Memory B cell (primary cell): ENCODE results near the gene ALKBH4.
"Not testable (repeated sequence)": the region's sequence is repeated elsewhere in the genome, so short reads cannot be mapped to it uniquely, and the experiment has no call there.

Experiments
- ATAC-seq: fragments of 150-1000 bp; cut with Tn5 transposase; 2 replicates; pipeline ENCODE4 v1.10.0; 2021; ENCODE audit warnings: low read depth, mild to moderate bottlenecking, moderate library complexity
- DNase-seq, 2 donors: peaks; one replicate each; pipeline ENCODE4 v3.0.0; 2022; ENCODE audit warnings: low spot score in 2 of 2
- H3K27ac Mint-ChIP-seq: one replicate; pipeline ENCODE4 v1.8.0; 2022; ENCODE audit warnings: mild to moderate bottlenecking, moderate library complexity, mixed read lengths
- H3K27me3 Mint-ChIP-seq: one replicate; pipeline ENCODE4 v1.8.0; 2022; ENCODE audit warnings: mixed read lengths
- H3K36me3 Mint-ChIP-seq: one replicate; pipeline ENCODE4 v1.8.0; 2022; ENCODE audit warnings: mild to moderate bottlenecking, mixed read lengths
- H3K4me1 Mint-ChIP-seq: one replicate; pipeline ENCODE4 v1.8.0; 2022; ENCODE audit warnings: mixed read lengths
- H3K4me3 Mint-ChIP-seq: one replicate; pipeline ENCODE4 v1.8.0; 2022; ENCODE audit warnings: mild to moderate bottlenecking, moderate library complexity, mixed read lengths
- H3K9me3 Mint-ChIP-seq: one replicate; pipeline ENCODE4 v1.8.0; 2022; ENCODE audit warnings: mixed read lengths

The ALKBH4 gene

GRCh38 chr7:102493220-102493935 lies 28.7 kb upstream of the ALKBH4 start:
- peak; percentile 50 for ATAC-seq
- not testable (repeated sequence) for H3K27me3 Mint-ChIP-seq, H3K36me3 Mint-ChIP-seq, H3K27ac Mint-ChIP-seq, DNase-seq, H3K4me1 Mint-ChIP-seq, H3K4me3 Mint-ChIP-seq, H3K9me3 Mint-ChIP-seq

DNA sequence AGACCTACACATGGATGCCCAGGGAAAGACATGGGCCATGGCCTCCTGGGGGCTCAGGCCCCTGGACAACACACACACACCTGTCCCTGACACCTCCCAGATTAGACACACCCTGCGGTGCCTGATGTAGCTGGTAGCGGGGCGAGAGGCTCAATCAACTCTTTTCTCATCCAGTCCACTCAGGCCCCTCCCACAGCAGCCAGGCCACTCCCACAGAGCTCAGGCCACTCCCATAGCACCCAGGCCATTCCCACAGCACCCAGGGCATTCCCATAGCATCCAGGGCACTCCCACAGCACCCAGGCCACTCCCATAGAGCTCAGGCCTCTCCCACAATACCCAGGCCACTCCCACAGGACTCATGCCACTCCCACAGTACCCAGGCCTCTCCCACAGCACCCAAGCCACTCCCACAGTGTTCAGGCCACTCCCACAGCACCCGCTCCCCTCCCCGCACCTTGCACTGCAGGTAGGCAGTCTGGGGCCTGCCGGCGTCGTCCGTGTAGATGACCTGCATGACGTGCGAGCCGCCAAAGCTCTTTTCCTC lies 25.9 kb upstream of the ALKBH4 start:
- ATAC-seq, result peak; percentile 44
- not testable (repeated sequence) for H3K9me3 Mint-ChIP-seq

DNA sequence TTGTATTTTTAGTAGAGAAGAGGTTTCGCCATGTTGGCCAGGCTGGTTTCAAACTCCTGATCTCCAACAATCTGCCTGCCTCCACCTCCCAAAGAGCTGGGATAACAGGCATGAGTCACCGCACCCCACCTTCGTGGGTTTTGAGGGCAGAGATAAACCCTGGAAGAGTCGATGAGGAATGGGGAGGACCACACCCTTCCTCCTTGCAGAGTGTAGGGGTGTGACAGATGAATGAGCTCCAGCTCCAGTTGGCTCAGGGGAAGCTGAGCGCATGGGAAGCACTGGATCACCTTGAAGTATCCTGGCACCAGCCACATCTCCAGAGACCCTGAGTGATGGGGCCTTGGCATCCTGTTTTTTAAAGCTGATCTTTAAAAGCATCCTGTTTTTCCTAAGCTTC lies 19.7 kb upstream of the ALKBH4 start:
- not testable (repeated sequence) for H3K27me3 Mint-ChIP-seq, H3K27ac Mint-ChIP-seq, DNase-seq, H3K4me1 Mint-ChIP-seq, H3K36me3 Mint-ChIP-seq, H3K4me3 Mint-ChIP-seq, H3K9me3 Mint-ChIP-seq, ATAC-seq

More for the DNA sequence above, 25.9 kb upstream of the ALKBH4 start:
- H3K27me3 Mint-ChIP-seq, H3K27ac Mint-ChIP-seq, H3K4me1 Mint-ChIP-seq, H3K36me3 Mint-ChIP-seq, H3K4me3 Mint-ChIP-seq: not testable (repeated sequence)
- DNase-seq, result peak; percentile 52 to 60

DNA sequence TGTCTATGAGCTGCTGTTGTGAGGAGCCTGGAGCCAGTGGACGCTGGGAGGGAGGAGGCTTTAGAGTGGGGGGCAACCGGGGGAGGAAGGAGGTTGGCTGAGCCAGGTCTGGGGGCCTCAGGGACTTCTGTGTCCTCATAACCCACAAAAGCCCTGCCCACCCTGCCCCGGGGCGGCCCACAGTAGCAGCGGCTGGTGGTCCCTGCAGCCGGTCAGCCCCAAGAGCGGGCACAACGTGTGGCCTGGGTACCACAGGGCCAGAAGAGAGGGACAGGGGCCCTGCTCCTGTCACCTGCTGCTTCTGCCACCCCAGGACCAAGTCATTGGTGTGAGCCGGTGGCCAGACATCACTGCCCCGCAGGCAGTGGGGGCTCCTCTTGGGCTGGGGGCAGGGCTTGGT lies 17.3 kb upstream of the ALKBH4 start:
- not testable (repeated sequence) for H3K36me3 Mint-ChIP-seq, ATAC-seq

GRCh38 chr7:102479982-102480637 lies 15.4 kb upstream of the ALKBH4 start:
- not testable (repeated sequence) for H3K4me1 Mint-ChIP-seq, H3K27me3 Mint-ChIP-seq, H3K36me3 Mint-ChIP-seq, ATAC-seq, H3K27ac Mint-ChIP-seq, H3K9me3 Mint-ChIP-seq
- DNase-seq, result peak; percentile 29 to 42
- peak overlapping the region; percentile 33 for H3K4me3 Mint-ChIP-seq

More for the DNA sequence above, 17.3 kb upstream of the ALKBH4 start:
- not testable (repeated sequence) for H3K27ac Mint-ChIP-seq, H3K4me3 Mint-ChIP-seq, H3K4me1 Mint-ChIP-seq, H3K9me3 Mint-ChIP-seq, H3K27me3 Mint-ChIP-seq
- DNase-seq, result peak in 1 of 2 donors; percentile 6

GRCh38 chr7:102479209-102479584 lies 14.5 kb upstream of the ALKBH4 start:
- peak; percentile 2 for ATAC-seq
- not testable (repeated sequence) for H3K4me1 Mint-ChIP-seq, H3K4me3 Mint-ChIP-seq, H3K27ac Mint-ChIP-seq, H3K36me3 Mint-ChIP-seq, H3K27me3 Mint-ChIP-seq, H3K9me3 Mint-ChIP-seq, DNase-seq

DNA sequence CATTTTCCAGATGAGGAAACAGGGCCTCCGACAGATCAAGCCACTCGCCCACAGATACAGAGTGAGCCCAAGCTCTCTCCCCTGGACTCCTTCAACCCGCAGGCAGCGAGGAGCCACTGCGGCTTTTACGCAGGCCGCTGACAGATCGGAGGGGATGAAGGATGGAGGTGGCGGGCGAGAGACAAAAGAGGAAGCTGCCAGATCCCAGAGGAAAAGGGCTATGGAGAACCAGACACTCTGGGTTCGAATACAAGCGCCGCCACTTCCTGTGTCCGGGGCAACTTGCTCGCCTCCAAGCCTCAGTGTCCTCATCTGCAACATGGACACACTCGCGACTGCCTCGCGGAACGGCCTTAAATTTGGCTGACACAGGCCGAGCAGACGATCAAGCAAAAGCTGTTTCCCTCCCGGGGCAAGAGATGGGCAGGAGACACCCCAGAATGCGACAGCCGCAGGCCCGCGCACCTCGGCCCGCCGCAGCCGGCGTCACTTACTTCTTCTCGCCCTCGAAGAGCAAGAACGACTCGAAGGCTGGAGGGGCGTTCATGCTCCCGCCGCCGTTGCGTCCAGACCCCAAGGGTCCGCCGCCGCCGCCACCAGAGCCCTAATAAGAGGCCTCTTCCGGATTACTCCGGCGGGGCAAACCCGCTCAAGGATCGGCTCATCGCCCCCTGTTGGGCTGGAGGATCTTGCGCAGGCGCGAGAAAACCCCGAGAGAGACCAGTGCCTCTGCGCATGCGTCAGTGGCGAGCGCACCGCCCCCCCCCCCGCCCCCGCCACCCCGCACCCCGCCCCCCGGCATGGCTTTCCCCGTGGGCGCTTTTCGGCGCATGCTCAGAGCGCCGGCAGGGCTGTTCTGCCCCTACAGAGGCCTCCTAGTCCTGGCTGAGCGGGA lies 13.9 kb upstream of the ALKBH4 start, which contains the start of gene POLR2J:
TSS of gene POLR2J (minus strand) at position 609 of the 895 bp plus-strand sequence. CDS start at position 547, 62 bp downstream.
- DNase-seq (peak; percentile 75 to 100), ATAC-seq (peak; percentile 86)
- peak within 1 kb of the TSS; percentile 85 for H3K4me3 Mint-ChIP-seq
- not testable (repeated sequence) for H3K27ac Mint-ChIP-seq, H3K36me3 Mint-ChIP-seq, H3K4me1 Mint-ChIP-seq, H3K9me3 Mint-ChIP-seq, H3K27me3 Mint-ChIP-seq

- not testable (repeated sequence) for H3K4me1 Mint-ChIP-seq, H3K27me3 Mint-ChIP-seq, H3K36me3 Mint-ChIP-seq, ATAC-seq, H3K4me3 Mint-ChIP-seq, H3K9me3 Mint-ChIP-seq, DNase-seq, H3K27ac Mint-ChIP-seq
These were observed 10.2 kb upstream of the ALKBH4 start for GRCh38 chr7:102474736-102475435.

DNA sequence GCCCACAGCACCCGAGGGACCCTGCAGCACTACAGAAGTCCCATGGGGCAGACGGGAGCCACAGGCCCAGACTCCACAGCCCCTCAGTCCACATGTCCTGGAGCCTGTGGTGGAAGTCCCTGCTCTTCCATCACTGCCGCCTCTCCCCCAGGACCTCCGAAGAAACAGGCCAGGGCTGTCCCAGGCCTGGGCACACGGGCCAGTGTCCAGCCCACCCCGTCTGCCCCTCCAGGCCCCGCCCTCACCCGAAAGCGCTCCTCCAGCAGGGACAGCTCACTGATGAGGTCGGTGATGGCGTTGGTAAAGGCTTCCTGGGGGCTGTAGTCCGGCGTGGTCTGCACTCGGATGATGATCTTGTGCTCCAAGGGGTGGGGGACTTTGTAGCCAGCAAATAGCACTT lies 9.5 kb upstream of the ALKBH4 start:
- not testable (repeated sequence) for H3K9me3 Mint-ChIP-seq, H3K4me3 Mint-ChIP-seq, ATAC-seq, H3K27me3 Mint-ChIP-seq, H3K36me3 Mint-ChIP-seq, H3K4me1 Mint-ChIP-seq, DNase-seq, H3K27ac Mint-ChIP-seq

DNA sequence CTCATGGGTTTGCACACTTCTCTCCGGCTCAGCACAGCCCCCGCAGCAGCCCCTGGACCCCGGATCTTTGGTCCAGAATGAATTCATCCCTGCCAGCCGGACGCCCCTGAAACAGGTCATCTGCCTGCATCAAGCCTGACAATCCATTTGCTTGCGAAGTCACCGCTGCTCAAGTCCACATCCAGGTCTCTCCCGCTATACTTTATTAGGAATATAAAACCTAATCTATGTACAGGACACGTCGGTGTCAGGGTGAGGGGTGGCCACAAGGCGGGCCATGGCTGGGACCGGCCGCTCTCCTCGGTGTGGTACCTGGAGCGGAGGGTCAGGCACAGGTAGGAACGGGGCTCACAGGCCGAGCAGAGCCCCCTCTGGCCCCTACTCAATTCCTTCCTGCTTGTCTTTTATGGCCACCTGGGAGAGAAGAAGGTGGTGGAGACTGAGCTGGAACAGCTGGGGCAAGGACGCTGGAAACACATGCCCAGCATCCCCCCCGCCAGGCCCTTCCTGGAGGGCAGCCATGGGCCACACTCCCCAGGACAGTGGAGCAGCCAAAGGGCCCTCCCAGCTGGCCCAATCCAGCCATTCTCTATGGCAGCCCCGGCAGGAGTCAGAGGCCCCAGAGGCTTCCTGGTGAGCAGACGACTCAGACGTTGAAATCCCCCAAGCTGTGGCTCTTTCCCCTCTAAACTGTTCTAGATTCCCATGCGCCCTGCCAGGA lies 8.8 kb upstream of the ALKBH4 start:
- Mint-ChIP-seq H3K4me1 (no peaks in the 10 kb centered on the region), H3K4me3 (no peak overlapping the region), H3K36me3 (peaks cover 2% of the 10 kb centered on the region), H3K27ac (no peak overlapping the region), H3K9me3 (no peaks in the 10 kb centered on the region), H3K27me3 (no peaks in the 10 kb centered on the region)
- ATAC-seq, result no peak
- no peak for DNase-seq

DNA sequence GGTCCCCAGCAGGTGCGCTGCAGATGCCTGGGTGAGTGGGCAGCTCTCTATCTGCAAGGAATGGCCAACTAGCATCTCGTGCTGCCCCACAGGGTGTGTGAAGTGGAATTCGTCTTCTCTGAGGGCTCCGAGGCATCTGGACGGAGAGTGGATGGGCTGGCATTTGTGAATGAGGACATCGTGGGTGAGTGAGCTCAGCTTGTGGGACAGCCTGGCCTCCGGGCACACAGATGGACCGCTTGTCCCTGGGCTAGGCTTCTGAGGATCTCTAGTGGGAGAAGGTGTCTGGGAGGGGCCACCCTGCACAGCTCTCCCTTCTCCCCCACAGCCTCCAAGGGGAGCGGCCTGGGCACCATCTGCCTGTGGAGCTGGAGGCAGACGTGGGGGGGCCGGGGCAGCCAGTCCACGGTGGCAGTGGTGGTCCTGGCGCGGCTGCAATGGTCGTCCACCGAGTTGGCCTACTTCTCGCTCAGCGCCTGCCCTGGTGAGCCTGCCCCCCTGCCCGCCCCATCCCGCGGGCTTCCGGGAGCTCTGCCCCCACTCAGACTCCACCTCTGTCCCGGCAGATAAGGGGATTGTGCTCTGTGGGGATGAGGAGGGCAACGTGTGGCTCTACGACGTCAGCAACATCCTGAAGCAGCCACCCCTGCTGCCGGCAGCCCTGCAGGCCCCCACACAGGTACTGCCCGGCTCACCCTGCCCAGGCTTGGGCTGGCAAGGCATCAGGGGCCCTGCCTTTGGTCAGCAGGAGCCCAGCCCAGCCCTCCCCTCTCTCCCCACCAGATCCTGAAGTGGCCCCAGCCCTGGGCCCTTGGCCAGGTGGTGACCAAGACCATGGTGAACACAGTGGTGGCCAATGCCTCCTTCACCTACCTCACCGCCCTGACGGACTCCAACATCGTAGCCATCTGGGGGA lies 7.7 kb upstream of the ALKBH4 start:
- no peaks in the 10 kb centered on the region for H3K4me1 Mint-ChIP-seq
- H3K36me3 Mint-ChIP-seq, result peaks cover 2% of the 10 kb centered on the region
- H3K27ac Mint-ChIP-seq, result no peak overlapping the region
- no peak for ATAC-seq
- no peaks in the 10 kb centered on the region for H3K27me3 Mint-ChIP-seq
- H3K9me3 Mint-ChIP-seq, result no peaks in the 10 kb centered on the region
- DNase-seq, result no peak
- H3K4me3 Mint-ChIP-seq, result no peak overlapping the region

GRCh38 chr7:102471791-102472125 lies 7.1 kb upstream of the ALKBH4 start:
- Mint-ChIP-seq H3K4me1 (peaks cover 2% of the 10 kb centered on the region), H3K9me3 (no peaks in the 10 kb centered on the region), H3K36me3 (peaks cover 4% of the 10 kb centered on the region), H3K4me3 (no peak overlapping the region), H3K27me3 (no peaks in the 10 kb centered on the region), H3K27ac (no peak overlapping the region)
- ATAC-seq, result no peak
- DNase-seq, result no peak
